ENCODE results near the gene NAT9.

Gene NAT9

DNA sequence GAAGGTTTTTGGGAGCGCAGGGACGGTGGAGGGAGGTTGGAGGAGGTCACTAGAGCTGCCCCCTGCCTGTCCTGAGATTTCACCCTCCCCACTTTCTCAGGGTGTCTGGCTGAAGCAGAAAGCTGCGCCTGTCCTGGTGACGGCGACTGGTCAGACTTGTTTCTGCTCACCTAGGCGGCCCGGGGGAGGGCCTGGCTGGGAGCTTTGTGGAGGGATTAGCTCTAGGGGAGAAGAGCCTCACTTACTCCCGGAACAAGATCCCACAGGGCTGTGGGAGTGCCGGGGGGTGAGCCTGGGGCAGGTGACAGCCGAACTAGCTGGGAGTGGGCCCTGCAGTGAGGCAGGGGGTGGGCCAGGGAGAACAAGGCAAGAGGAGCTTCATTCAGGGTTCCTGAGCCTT lies 16.2 kb downstream of the NAT9 start:
- Histone ChIP-seq H3K36me3 (ENCODE audit: control insufficient read depth in 2 of 2, insufficient read depth in 1 of 2, low read length in 2 of 2) (no peaks in the 10 kb centered on the region), H3K27ac (ENCODE audit: extremely low read depth, low read depth, low read length) (no peak overlapping the region), H3K4me3 (ENCODE audit: low read depth, low read length) (no peak overlapping the region), H3K9me3 (ENCODE audit: control insufficient read depth, insufficient read depth, low read depth, low read length) (no peaks in the 10 kb centered on the region), H3K4me1 (ENCODE audit: control insufficient read depth, insufficient read depth, low read length) (peaks cover 14% of the 10 kb centered on the region)
- POLR2A ChIA-PET, result interaction anchor here (1.0 to 3.7 kb wide), 5 partner anchors 9 to 113 kb away, joined by 3 to 22 read pairs (median 4); partner anchors contain the start of genes FDXR and NAT9
- peak; percentile 94 for TF ChIP-seq ZNF341 (tag by site-specific recombination; IDR thresholded peaks at IDR 0.05; ENCODE audit: low read depth)
- no peak for TF ChIP-seq ZNF10 (tag by site-specific recombination; IDR thresholded peaks at IDR 0.05)
- TF ChIP-seq EGR2 (tag by site-specific recombination; IDR thresholded peaks at IDR 0.05; ENCODE audit: low read depth), result 0 out of 2 replicates have a peak, but pooled peaks have one; percentile 19
- no peak for TF ChIP-seq RBAK (tag by site-specific recombination; IDR thresholded peaks at IDR 0.05)
- TF ChIP-seq ZNF266 (tag by site-specific recombination; IDR thresholded peaks at IDR 0.05; ENCODE audit: low read depth), result no peak
- TF ChIP-seq ZNF140 (tag by site-specific recombination; IDR thresholded peaks at IDR 0.05), result no peak
- 0 out of 2 replicates have a peak, but pooled peaks have one; percentile 6 for TF ChIP-seq ZFHX2 (tag by site-specific recombination; conservative IDR thresholded peaks at IDR 0.05)
- no peak for TF ChIP-seq GLI2 (tag by site-specific recombination; IDR thresholded peaks at IDR 0.05; ENCODE audit: borderline replicate concordance, low read depth)
- CTCF ChIA-PET, result interaction anchor here (1.2 to 5.4 kb wide), 3 partner anchors 15 to 52 kb away, joined by 3 to 38 read pairs (median 5); no protein-coding TSS in a partner anchor

GRCh38 chr17:74759243-74759801 lies 16.8 kb downstream of the NAT9 start:
- Histone ChIP-seq H3K9me3 (ENCODE audit: control insufficient read depth, insufficient read depth, low read depth, low read length) (no peaks in the 10 kb centered on the region), H3K36me3 (ENCODE audit: control insufficient read depth in 2 of 2, insufficient read depth in 1 of 2, low read length in 2 of 2) (no peaks in the 10 kb centered on the region), H3K4me3 (ENCODE audit: low read depth, low read length) (no peak overlapping the region), H3K4me1 (ENCODE audit: control insufficient read depth, insufficient read depth, low read length) (peaks cover 14% of the 10 kb centered on the region), H3K27ac (ENCODE audit: extremely low read depth, low read depth, low read length) (no peak overlapping the region)
- peak; percentile 69 for TF ChIP-seq ZIC2 (tag by site-specific recombination; IDR thresholded peaks at IDR 0.05)
- no peak for TF ChIP-seq ZNF280C (tag by site-specific recombination; IDR thresholded peaks at IDR 0.05)
- TF ChIP-seq ZNF423 (tag by site-specific recombination; IDR thresholded peaks at IDR 0.05), result no peak
- TF ChIP-seq ZNF404 (tag by site-specific recombination; IDR thresholded peaks at IDR 0.05), result no peak
- no peak for TF ChIP-seq ZNF146 (tag by site-specific recombination; IDR thresholded peaks at IDR 0.05)
- POLR2A ChIA-PET, result interaction anchor here (1.2 to 3.7 kb wide), 3 partner anchors 10 to 13 kb away, joined by 3 to 22 read pairs (median 5); no protein-coding TSS in a partner anchor
- CTCF ChIA-PET, result interaction anchor here (0.6 to 5.4 kb wide), 4 partner anchors 9 to 351 kb away, joined by 3 to 38 read pairs (median 4); no protein-coding TSS in a partner anchor

DNA sequence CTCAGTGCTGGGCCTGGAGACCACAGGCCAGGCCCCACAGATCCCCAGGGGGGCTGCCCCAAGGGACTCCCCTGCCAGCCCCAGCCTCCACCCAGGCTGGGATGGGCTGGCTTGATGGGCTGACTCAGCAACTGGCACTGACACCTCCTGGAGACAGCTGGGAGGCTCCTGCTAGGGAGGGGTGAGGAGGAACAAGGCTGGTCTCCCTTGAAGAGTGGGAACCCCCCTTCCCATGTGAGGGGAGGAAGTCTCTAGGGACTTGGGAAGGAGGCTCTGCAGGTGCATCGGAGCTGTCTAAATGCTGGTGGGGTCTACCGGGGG lies 17.3 kb downstream of the NAT9 start:
- CTCF ChIA-PET, result interaction anchor here (0.6 to 5.4 kb wide), 4 partner anchors 9 to 351 kb away, joined by 3 to 38 read pairs (median 4); partner anchors contain the start of gene RAB37
- H3K4me3 ChIP-seq (ENCODE audit: low read depth, low read length), result no peak overlapping the region
- POLR2A ChIA-PET, result interaction anchor here (1.5 to 3.7 kb wide), 3 partner anchors 9 to 114 kb away, joined by 5 to 22 read pairs (median 8); partner anchors contain the start of genes FDXR and NAT9
- no peaks in the 10 kb centered on the region for H3K9me3 ChIP-seq (ENCODE audit: control insufficient read depth, insufficient read depth, low read depth, low read length)
- H3K36me3 ChIP-seq (ENCODE audit: control insufficient read depth in 2 of 2, insufficient read depth in 1 of 2, low read length in 2 of 2), result no peaks in the 10 kb centered on the region
- H3K27ac ChIP-seq (ENCODE audit: extremely low read depth, low read depth, low read length), result peak overlapping the region; percentile 4; the same call in 1 of the 2 replicates
- peaks cover 14% of the 10 kb centered on the region for H3K4me1 ChIP-seq (ENCODE audit: control insufficient read depth, insufficient read depth, low read length)
- TF ChIP-seq, protein P1, sequence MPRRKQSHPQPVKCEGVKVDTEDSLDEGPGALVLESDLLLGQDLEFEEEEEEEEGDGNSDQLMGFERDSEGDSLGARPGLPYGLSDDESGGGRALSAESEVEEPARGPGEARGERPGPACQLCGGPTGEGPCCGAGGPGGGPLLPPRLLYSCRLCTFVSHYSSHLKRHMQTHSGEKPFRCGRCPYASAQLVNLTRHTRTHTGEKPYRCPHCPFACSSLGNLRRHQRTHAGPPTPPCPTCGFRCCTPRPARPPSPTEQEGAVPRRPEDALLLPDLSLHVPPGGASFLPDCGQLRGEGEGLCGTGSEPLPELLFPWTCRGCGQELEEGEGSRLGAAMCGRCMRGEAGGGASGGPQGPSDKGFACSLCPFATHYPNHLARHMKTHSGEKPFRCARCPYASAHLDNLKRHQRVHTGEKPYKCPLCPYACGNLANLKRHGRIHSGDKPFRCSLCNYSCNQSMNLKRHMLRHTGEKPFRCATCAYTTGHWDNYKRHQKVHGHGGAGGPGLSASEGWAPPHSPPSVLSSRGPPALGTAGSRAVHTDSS (tag by site-specific recombination; IDR thresholded peaks at IDR 0.05), result no peak
- no peak for TF ChIP-seq TRIM28 (IDR thresholded peaks at IDR 0.05; ENCODE audit: borderline replicate concordance, low read length)
- TF ChIP-seq ZNF792 (tag by site-specific recombination; IDR thresholded peaks at IDR 0.05), result no peak
- TF ChIP-seq, protein P2, sequence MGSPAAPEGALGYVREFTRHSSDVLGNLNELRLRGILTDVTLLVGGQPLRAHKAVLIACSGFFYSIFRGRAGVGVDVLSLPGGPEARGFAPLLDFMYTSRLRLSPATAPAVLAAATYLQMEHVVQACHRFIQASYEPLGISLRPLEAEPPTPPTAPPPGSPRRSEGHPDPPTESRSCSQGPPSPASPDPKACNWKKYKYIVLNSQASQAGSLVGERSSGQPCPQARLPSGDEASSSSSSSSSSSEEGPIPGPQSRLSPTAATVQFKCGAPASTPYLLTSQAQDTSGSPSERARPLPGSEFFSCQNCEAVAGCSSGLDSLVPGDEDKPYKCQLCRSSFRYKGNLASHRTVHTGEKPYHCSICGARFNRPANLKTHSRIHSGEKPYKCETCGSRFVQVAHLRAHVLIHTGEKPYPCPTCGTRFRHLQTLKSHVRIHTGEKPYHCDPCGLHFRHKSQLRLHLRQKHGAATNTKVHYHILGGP (tag by site-specific recombination; IDR thresholded peaks at IDR 0.05), result no peak
- peak; percentile 62 for TF ChIP-seq ZNF423 (tag by site-specific recombination; IDR thresholded peaks at IDR 0.05)
- peak; percentile 58; the same call in 1 of the 2 replicates for TF ChIP-seq PRDM10 (tag by site-specific recombination; IDR thresholded peaks at IDR 0.05)
- peak; percentile 93 for TF ChIP-seq KLF17 (tag by site-specific recombination; IDR thresholded peaks at IDR 0.05)
- peak; percentile 72 for TF ChIP-seq KLF1 (tag by site-specific recombination; IDR thresholded peaks at IDR 0.05)
- peak; percentile 27; the same call in 1 of the 2 replicates for TF ChIP-seq SP7 (tag by site-specific recombination; IDR thresholded peaks at IDR 0.05)
- TF ChIP-seq ZIC2 (tag by site-specific recombination; IDR thresholded peaks at IDR 0.05), result peak; percentile 85
